RCC 7860 (cell line): ENCODE data around the gene CD274.
"Not testable (repeated sequence)": the region's sequence is repeated elsewhere in the genome, so short reads cannot be mapped to it uniquely, and the experiment has no call there.

Source experiments
- DNase-seq: peaks from one replicate; pipeline ENCODE4 v3.0.0-alpha.2; 2015; ENCODE audit warnings: low spot score
- FAIRE-seq: peaks from 2 replicates; lab custom pipeline; 2012; peaks lifted over from hg19 to GRCh38; lab: Jason Lieb, UNC

CD274 gene

GRCh38 chr9:5460157-5460556, 9.8 kb downstream of the CD274 start:
- no peak for DNase-seq
- no peak for FAIRE-seq

- not testable (repeated sequence) for DNase-seq, FAIRE-seq
Observed at GRCh38 chr9:5464831-5465330, 14.5 kb downstream of the CD274 start.

- DNase-seq, result no peak
- FAIRE-seq, result no peak
Observed at GRCh38 chr9:5466005-5466404, 15.7 kb downstream of the CD274 start.

- DNase-seq (no peak), FAIRE-seq (no peak)
Observed at GRCh38 chr9:5466766-5467165, 16.4 kb downstream of the CD274 start.

GRCh38 chr9:5468850-5469249, 18.5 kb downstream of the CD274 start:
- FAIRE-seq, result no peak
- DNase-seq, result no peak

GRCh38 chr9:5470122-5470521, 19.8 kb downstream of the CD274 start:
- no peak for FAIRE-seq
- no peak for DNase-seq

GRCh38 chr9:5470816-5471215, 20.5 kb downstream of the CD274 start:
- no peak for DNase-seq
- FAIRE-seq, result no peak

GRCh38 chr9:5475611-5476010, 25.3 kb downstream of the CD274 start:
- FAIRE-seq, DNase-seq: not testable (repeated sequence)

- DNase-seq, result no peak
- no peak for FAIRE-seq
Observed at GRCh38 chr9:5478206-5478605, 27.9 kb downstream of the CD274 start.

- FAIRE-seq, result no peak
- DNase-seq, result no peak
Observed at GRCh38 chr9:5479994-5480694, 29.8 kb downstream of the CD274 start.

- FAIRE-seq (no peak), DNase-seq (no peak)
Observed at GRCh38 chr9:5480919-5481318, 30.6 kb downstream of the CD274 start.

- DNase-seq, result no peak
- FAIRE-seq, result no peak
Observed at GRCh38 chr9:5481322-5482040, 31.1 kb downstream of the CD274 start.

- FAIRE-seq (no peak), DNase-seq (no peak)
Observed at GRCh38 chr9:5482194-5482593, 31.9 kb downstream of the CD274 start.

GRCh38 chr9:5483306-5483705, 33.0 kb downstream of the CD274 start:
- FAIRE-seq (no peak), DNase-seq (no peak)

GRCh38 chr9:5485378-5486085, 35.2 kb downstream of the CD274 start:
- no peak for FAIRE-seq

GRCh38 chr9:5486988-5487387, 36.6 kb downstream of the CD274 start:
- DNase-seq (no peak), FAIRE-seq (no peak)

More at GRCh38 chr9:5485378-5486085, 35.2 kb downstream of the CD274 start:
- DNase-seq, result no peak

- no peak for FAIRE-seq
- DNase-seq, result no peak
Observed at GRCh38 chr9:5488221-5489008, 38.1 kb downstream of the CD274 start.

GRCh38 chr9:5489630-5490490, 39.5 kb downstream of the CD274 start:
- DNase-seq (peak; percentile 65), FAIRE-seq (peak; percentile 28)

GRCh38 chr9:5492965-5493678, 42.8 kb downstream of the CD274 start:
- DNase-seq (no peak), FAIRE-seq (no peak)
